Retinal pigment epithelial cell (primary cell): ENCODE measurements around the gene LIMS2.

Source experiments
- DNase-seq: peaks from one replicate; pipeline ENCODE4 v3.0.0-alpha.2; 2010; ENCODE audit warnings: low read depth
- H3K4me3 ChIP-seq: 2 replicates; pipeline ENCODE4 v1.5.1; 2011; ENCODE audit warnings: mild to moderate bottlenecking, low read length, control low read depth, moderate library complexity
- CTCF ChIP-seq: conservative IDR thresholded peaks from 2 replicates; pipeline ENCODE4 v1.5.1; 2011; ENCODE audit warnings: low read depth, low read length, control low read depth, inconsistent platforms

Gene LIMS2

GRCh38 chr2:127612111-127612822 lies 63.1 kb downstream of the LIMS2 start:
- no peak overlapping the region for H3K4me3 ChIP-seq
- no peak for TF ChIP-seq CTCF
- no peak for DNase-seq

- no peak for TF ChIP-seq CTCF
- DNase-seq: no peak
- H3K4me3 ChIP-seq: no peak overlapping the region
Measured at GRCh38 chr2:127611076-127611925, 64.0 kb downstream of the LIMS2 start.

- DNase-seq: no peak
- H3K4me3 ChIP-seq: no peak overlapping the region
- TF ChIP-seq CTCF: no peak
Measured at GRCh38 chr2:127610561-127610960, 64.8 kb downstream of the LIMS2 start.

- H3K4me3 ChIP-seq: no peak overlapping the region
- DNase-seq: no peak
- TF ChIP-seq CTCF: no peak
Measured at GRCh38 chr2:127609818-127610217, 65.5 kb downstream of the LIMS2 start.

GRCh38 chr2:127609031-127609751 lies 66.1 kb downstream of the LIMS2 start:
- no peak overlapping the region for H3K4me3 ChIP-seq
- no peak for TF ChIP-seq CTCF
- no peak for DNase-seq

GRCh38 chr2:127608061-127609030 lies 67.0 kb downstream of the LIMS2 start:
- H3K4me3 ChIP-seq: no peak overlapping the region
- DNase-seq: no peak
- TF ChIP-seq CTCF: no peak
